ENCODE results near the gene CLEC18B.
"Not testable (repeated sequence)": the region's sequence is repeated elsewhere in the genome, so short reads cannot be mapped to it uniquely, and the experiment has no call there.

Gene CLEC18B

GRCh38 chr16:74398212-74398895 lies 22.9 kb downstream of the CLEC18B start:
- peak overlapping the region; percentile 60 to 69 for H3K27ac ChIP-seq
- H3K4me3 ChIP-seq; H3K9me3 ChIP-seq; intact Hi-C loops (cut with DNase I; ENCODE audit: low total_unique reads); DNase-seq; H3K27me3 ChIP-seq; H3K36me3 ChIP-seq; H3K4me1 ChIP-seq: not testable (repeated sequence)

GRCh38 chr16:74396521-74397017 lies 24.7 kb downstream of the CLEC18B start:
- H3K36me3 ChIP-seq; H3K9me3 ChIP-seq; H3K4me1 ChIP-seq; H3K4me3 ChIP-seq; H3K27me3 ChIP-seq; intact Hi-C loops (cut with DNase I; ENCODE audit: low total_unique reads); H3K27ac ChIP-seq: not testable (repeated sequence)
- peak in 1 of 2 donors; percentile 67 for DNase-seq

GRCh38 chr16:74394604-74395003 lies 26.7 kb downstream of the CLEC18B start:
- DNase-seq; H3K9me3 ChIP-seq; H3K4me1 ChIP-seq; H3K4me3 ChIP-seq; H3K27ac ChIP-seq; H3K27me3 ChIP-seq; H3K36me3 ChIP-seq; intact Hi-C loops (cut with DNase I; ENCODE audit: low total_unique reads): not testable (repeated sequence)

- H3K9me3 ChIP-seq; H3K4me3 ChIP-seq; intact Hi-C loops (cut with DNase I; ENCODE audit: low total_unique reads); H3K27me3 ChIP-seq; H3K36me3 ChIP-seq; H3K4me1 ChIP-seq; H3K27ac ChIP-seq; DNase-seq: not testable (repeated sequence)
Observed at GRCh38 chr16:74394131-74394530, 27.1 kb downstream of the CLEC18B start.

- H3K9me3 ChIP-seq; H3K27me3 ChIP-seq; H3K4me3 ChIP-seq; H3K36me3 ChIP-seq; DNase-seq; H3K4me1 ChIP-seq; H3K27ac ChIP-seq; intact Hi-C loops (cut with DNase I; ENCODE audit: low total_unique reads): not testable (repeated sequence)
Observed at GRCh38 chr16:74391454-74392050, 29.7 kb downstream of the CLEC18B start.

GRCh38 chr16:74382339-74383034 lies 38.8 kb downstream of the CLEC18B start:
- H3K27me3 ChIP-seq; H3K27ac ChIP-seq; intact Hi-C loops (cut with DNase I; ENCODE audit: low total_unique reads); H3K9me3 ChIP-seq; DNase-seq; H3K4me1 ChIP-seq; H3K4me3 ChIP-seq; H3K36me3 ChIP-seq: not testable (repeated sequence)

DNA sequence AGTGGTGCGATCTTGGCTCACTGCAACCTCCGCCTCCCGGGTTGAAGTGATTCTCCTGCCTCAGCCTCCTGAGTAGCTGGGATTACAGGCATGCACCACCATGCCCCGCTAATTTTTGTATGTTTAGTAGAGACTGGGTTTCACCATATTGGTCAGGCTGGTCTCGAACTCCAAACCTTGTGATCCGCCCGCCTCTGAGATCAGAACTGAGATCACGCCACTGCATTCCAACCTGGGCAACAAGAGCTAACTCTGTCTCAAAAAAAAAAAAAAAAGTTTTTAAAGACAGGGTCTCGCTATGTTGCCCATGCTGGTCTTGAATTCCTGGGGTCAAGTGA lies 47.5 kb downstream of the CLEC18B start:
- H3K4me3 ChIP-seq, H3K27ac ChIP-seq: not testable (repeated sequence)

GRCh38 chr16:74372953-74373846 lies 48.1 kb downstream of the CLEC18B start:
- Histone ChIP-seq H3K4me3 (no peak overlapping the region), H3K36me3 (no peaks in the 10 kb centered on the region), H3K9me3 (no peaks in the 10 kb centered on the region), H3K27me3 (no peaks in the 10 kb centered on the region), H3K4me1 (peaks cover 0 to 2% (median 0%) of the 10 kb centered on the region in 4 donors), H3K27ac (no peak overlapping the region)
- no peak for TF ChIP-seq CTCF (IDR thresholded peaks at IDR 0.05)
- no peak for DNase-seq
- intact Hi-C loops (cut with DNase I; ENCODE audit: low total_unique reads), result no loop called here

More for the DNA sequence above, 47.5 kb downstream of the CLEC18B start:
- H3K36me3 ChIP-seq; H3K4me1 ChIP-seq; H3K9me3 ChIP-seq; intact Hi-C loops (cut with DNase I; ENCODE audit: low total_unique reads); H3K27me3 ChIP-seq; DNase-seq: not testable (repeated sequence)
